GM21423 (cell line): ENCODE data around the gene EFTUD2.

Experiments
- ATAC-seq: cut with Tn5 transposase; IDR thresholded peaks from one replicate; pipeline ENCODE4 v1.9.1; 2021; ENCODE audit warnings: mild to moderate bottlenecking, moderate library complexity; ENCODE audit not compliant: unreplicated experiment

Gene EFTUD2

GRCh38 chr17:44911133-44912001 lies 12.1 kb upstream of the EFTUD2 start:
- no peak for ATAC-seq

GRCh38 chr17:44910231-44911106 lies 11.2 kb upstream of the EFTUD2 start:
- ATAC-seq, result no peak

- ATAC-seq, result no peak
Observed at GRCh38 chr17:44909681-44910144, 10.5 kb upstream of the EFTUD2 start.

- ATAC-seq, result no peak
Observed at GRCh38 chr17:44908761-44909326, 9.6 kb upstream of the EFTUD2 start.

- ATAC-seq, result no peak
Observed at GRCh38 chr17:44907729-44908470, 8.7 kb upstream of the EFTUD2 start.

GRCh38 chr17:44906763-44907728 lies 7.8 kb upstream of the EFTUD2 start:
- ATAC-seq, result no peak

GRCh38 chr17:44906010-44906646 lies 6.9 kb upstream of the EFTUD2 start:
- ATAC-seq, result no peak

- ATAC-seq, result no peak
Observed at GRCh38 chr17:44905006-44906000, 6.1 kb upstream of the EFTUD2 start.

- no peak for ATAC-seq
Observed at GRCh38 chr17:44904001-44904984, 5.0 kb upstream of the EFTUD2 start.

GRCh38 chr17:44903012-44903685 lies 3.9 kb upstream of the EFTUD2 start:
- no peak for ATAC-seq

GRCh38 chr17:44902135-44902760 lies 3.0 kb upstream of the EFTUD2 start:
- ATAC-seq, result no peak

- ATAC-seq, result no peak
Observed at GRCh38 chr17:44901411-44901921, 2.2 kb upstream of the EFTUD2 start.

- no peak for ATAC-seq
Observed at GRCh38 chr17:44900894-44901293, 1.6 kb upstream of the EFTUD2 start.

- no peak for ATAC-seq
Observed at GRCh38 chr17:44898768-44899073, 524 bp downstream of the EFTUD2 start.

GRCh38 chr17:44894642-44895041 lies 4.6 kb downstream of the EFTUD2 start:
- ATAC-seq, result no peak

- ATAC-seq, result no peak
Observed at GRCh38 chr17:44892250-44892649, 7.0 kb downstream of the EFTUD2 start.
